PC-9 (cell line): Measurements from ENCODE around the gene RBP7. TPM values are rescaled to one million over a fixed set of nuclear protein-coding genes. Genes with fewer than 3 reads are reported as not detected.
"Not testable (repeated sequence)": the region's sequence is repeated elsewhere in the genome, so short reads cannot be mapped to it uniquely, and the experiment has no call there.

Experiments
- BruUV-seq: library from RNA; stranded (reverse); fragments of 400-500 nt; replicated peaks from 2 replicates; lab custom pipeline; 2021; lab: Mats Ljungman, UMichigan
- CTCF ChIA-PET: fragments of 300-600 bp; sonication (Branson Sonifier 250); formaldehyde crosslinking; loops from one replicate; lab custom pipeline; 2022; ENCODE audit warnings: antibody characterized with exemption; lab: Charles Lee
- POLR2A ChIA-PET: fragments of 300-600 bp; sonication (Branson Sonifier 250); formaldehyde crosslinking; loops from one replicate; lab custom pipeline; 2022; ENCODE audit warnings: antibody characterized with exemption; ENCODE audit not compliant: unreplicated experiment; lab: Charles Lee
- DNase-seq, 2 experiments: peaks; one replicate each; pipeline versions ENCODE4 v3.0.0 to v3.0.0-alpha.2; 2015 to 2022; ENCODE audit warnings: mixed read lengths in 1 of 2
- H2AFZ ChIP-seq: fragments of 200-600 bp; sonication (generic); 2 replicates; pipeline ENCODE4 v1.8.1; 2017; ENCODE audit warnings: antibody characterized with exemption
- H3F3A ChIP-seq: fragments of 200-600 bp; sonication (generic); 2 replicates; pipeline ENCODE4 v1.8.1; 2017; ENCODE audit warnings: antibody characterized with exemption, mild to moderate bottlenecking, low read depth; ENCODE audit not compliant: insufficient read depth
- H3K27ac ChIP-seq: fragments of 200-600 bp; sonication (generic); 2 replicates; pipeline ENCODE4 v1.6.1; 2016; ENCODE audit warnings: mixed run types
- H3K27me3 ChIP-seq: fragments of 200-600 bp; sonication (generic); 2 replicates; pipeline ENCODE4 v1.6.1; 2016; ENCODE audit warnings: low read depth, mixed run types; ENCODE audit not compliant: insufficient read depth
- H3K36me3 ChIP-seq: fragments of 200-600 bp; sonication (generic); 2 replicates; pipeline ENCODE4 v1.6.1; 2016; ENCODE audit warnings: low read depth, mixed run types
- H3K4me1 ChIP-seq: fragments of 200-600 bp; sonication (generic); replicated peaks from 2 replicates; pipeline ENCODE4 v1.6.1; 2016; ENCODE audit warnings: mixed run types; ENCODE audit not compliant: insufficient read depth
- H3K4me2 ChIP-seq: fragments of 200-600 bp; sonication (generic); 2 replicates; pipeline ENCODE4 v1.6.1; 2017; ENCODE audit warnings: mixed run types
- H3K4me3 ChIP-seq: fragments of 200-600 bp; sonication (generic); 2 replicates; pipeline ENCODE4 v1.6.1; 2016; ENCODE audit warnings: mixed run types
- H3K79me2 ChIP-seq: fragments of 200-600 bp; sonication (generic); 2 replicates; pipeline ENCODE4 v1.6.1; 2017; ENCODE audit warnings: low read depth, mixed run types
- H3K9me2 ChIP-seq: fragments of 200-600 bp; sonication (generic); 2 replicates; pipeline ENCODE4 v1.8.1; 2017; ENCODE audit warnings: mild to moderate bottlenecking; ENCODE audit not compliant: insufficient read depth
- H3K9me3 ChIP-seq: fragments of 200-600 bp; sonication (generic); 2 replicates; pipeline ENCODE4 v1.8.1; 2016; ENCODE audit warnings: low read depth; ENCODE audit not compliant: insufficient read depth
- H4K20me1 ChIP-seq: fragments of 200-600 bp; sonication (generic); 2 replicates; pipeline ENCODE4 v1.8.1; 2017; ENCODE audit not compliant: insufficient read depth
- CTCF ChIP-seq: fragments of 200-600 bp; sonication (generic); conservative IDR thresholded peaks from 2 replicates; pipeline ENCODE4 v1.6.1; 2017; ENCODE audit warnings: mixed run types, antibody characterized with exemption, mild to moderate bottlenecking, moderate library complexity
- EZH2 ChIP-seq: fragments of 200-600 bp; sonication (generic); IDR thresholded peaks from 2 replicates; pipeline ENCODE4 v1.8.0; 2017; ENCODE audit warnings: antibody characterized with exemption, low read depth
- intact Hi-C: fragments of 100-400 bp; cut with micrococcal nuclease; formaldehyde crosslinking; loops from one replicate; pipeline ENCODE4 v1.10.0; 2022; ENCODE audit not compliant: unreplicated experiment
- total RNA-seq: library from RNA; stranded (reverse); gene quantifications from 2 replicates; pipeline ENCODE4 v1.2.3, GENCODE V29; 2021

Gene RBP7
- total RNA-seq, 1 experiment from 2014 or later: 0.61 TPM

GRCh38 chr1:10020086-10020485 lies 23.1 kb downstream of the RBP7 start:
- CTCF ChIA-PET: interaction anchor here (0.5 kb wide), 1 partner anchor 24 kb away, joined by 5 read pairs; no protein-coding TSS in a partner anchor
- no peaks in the 10 kb centered on the region for H3K36me3 ChIP-seq
- H3K27ac ChIP-seq: no peak overlapping the region
- no peaks in the 10 kb centered on the region for H4K20me1 ChIP-seq
- no peaks in the 10 kb centered on the region for H3K27me3 ChIP-seq
- no peaks in the 10 kb centered on the region for H3K79me2 ChIP-seq
- DNase-seq: no peak
- peaks cover 8% of the 10 kb centered on the region; the same call in 1 of the 2 replicates for H3K4me1 ChIP-seq
- no peaks in the 10 kb centered on the region for H3F3A ChIP-seq
- no peaks in the 10 kb centered on the region for H3K9me2 ChIP-seq
- intact Hi-C loops: no loop called here
- POLR2A ChIA-PET: no interaction called here
- H3K4me3 ChIP-seq: no peak overlapping the region
- no peak for TF ChIP-seq EZH2
- no peak for TF ChIP-seq CTCF
- no TSS peak for BruUV-seq
- no peak overlapping the region for H2AFZ ChIP-seq
- no peaks in the 10 kb centered on the region for H3K9me3 ChIP-seq
- no peak overlapping the region for H3K4me2 ChIP-seq

- CTCF ChIA-PET, POLR2A ChIA-PET, H2AFZ ChIP-seq, H3K27ac ChIP-seq, H3K4me1 ChIP-seq, H3K79me2 ChIP-seq, H3K36me3 ChIP-seq, H3F3A ChIP-seq, DNase-seq, H3K4me2 ChIP-seq, H4K20me1 ChIP-seq, intact Hi-C loops, H3K4me3 ChIP-seq, H3K27me3 ChIP-seq, BruUV-seq, H3K9me2 ChIP-seq, H3K9me3 ChIP-seq: not testable (repeated sequence)
Measured at GRCh38 chr1:10020678-10021077, 23.6 kb downstream of the RBP7 start.

- CTCF ChIA-PET: not testable (repeated sequence)
Measured at GRCh38 chr1:10021992-10022391, 25.0 kb downstream of the RBP7 start.

GRCh38 chr1:10022656-10023055 lies 25.6 kb downstream of the RBP7 start:
- intact Hi-C loops: no loop called here
- no peak for DNase-seq
- CTCF ChIA-PET: no interaction called here

More at GRCh38 chr1:10021992-10022391, 25.0 kb downstream of the RBP7 start:
- H3F3A ChIP-seq, DNase-seq, H3K9me2 ChIP-seq, H3K36me3 ChIP-seq, H4K20me1 ChIP-seq, H3K4me2 ChIP-seq, H3K4me1 ChIP-seq, POLR2A ChIA-PET, BruUV-seq, H3K79me2 ChIP-seq, H3K27ac ChIP-seq, H2AFZ ChIP-seq, H3K4me3 ChIP-seq, intact Hi-C loops, H3K9me3 ChIP-seq, H3K27me3 ChIP-seq: not testable (repeated sequence)

More at GRCh38 chr1:10022656-10023055, 25.6 kb downstream of the RBP7 start:
- H4K20me1 ChIP-seq: no peaks in the 10 kb centered on the region
- no peak overlapping the region for H3K4me2 ChIP-seq
- no peak overlapping the region for H2AFZ ChIP-seq
- H3K36me3 ChIP-seq: no peaks in the 10 kb centered on the region
- peaks cover 8% of the 10 kb centered on the region; the same call in 1 of the 2 replicates for H3K4me1 ChIP-seq
- no peak overlapping the region for H3K4me3 ChIP-seq
- no peak overlapping the region for H3K27ac ChIP-seq
- no peaks in the 10 kb centered on the region for H3K9me3 ChIP-seq
- no peaks in the 10 kb centered on the region for H3K79me2 ChIP-seq
- BruUV-seq: no TSS peak
- H3K9me2 ChIP-seq: no peaks in the 10 kb centered on the region
- POLR2A ChIA-PET: no interaction called here
- no peaks in the 10 kb centered on the region for H3F3A ChIP-seq
- H3K27me3 ChIP-seq: no peaks in the 10 kb centered on the region
- TF ChIP-seq EZH2 (no peak), CTCF (no peak)
